Activated CD8-positive, alpha-beta memory T cell treated with anti-CD3 and anti-CD28 coated beads for 1 hour (primary cell): ENCODE measurements around the gene RPL39.
"Not testable (repeated sequence)": the region's sequence is repeated elsewhere in the genome, so short reads cannot be mapped to it uniquely, and the experiment has no call there.

Experiments used
- DNase-seq, 2 donors: peaks; one replicate each; pipeline ENCODE4 v3.0.0-alpha.2; 2020; ENCODE audit warnings: low read depth in 1 of 2; ENCODE audit errors: extremely low read depth in 1 of 2

RPL39 gene

DNA sequence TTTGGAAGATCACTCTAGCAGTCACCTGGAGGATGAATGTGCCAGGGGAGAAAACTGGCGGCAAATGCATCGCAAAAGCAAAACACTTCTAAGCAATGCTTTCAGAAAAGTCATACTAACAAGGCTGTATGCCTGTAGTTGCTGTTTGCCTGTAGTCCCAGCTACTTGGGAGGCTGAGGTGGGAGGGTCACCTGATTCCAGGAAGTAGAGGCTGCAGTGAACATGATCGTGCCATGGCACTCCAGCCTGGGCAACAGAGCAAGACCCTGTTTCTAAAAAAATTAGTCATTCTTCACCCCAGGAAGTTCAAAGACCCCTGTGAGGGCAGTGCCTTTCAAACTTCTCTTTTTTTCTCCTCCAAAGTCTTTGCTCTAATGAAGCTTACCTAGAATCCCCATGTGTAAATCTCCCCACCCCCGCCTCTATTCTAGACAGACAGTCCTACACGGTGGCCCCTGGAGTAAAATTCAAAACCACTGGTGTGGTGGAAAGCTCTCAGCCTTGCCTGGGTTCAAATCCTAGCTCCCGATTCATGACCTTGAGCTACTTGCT lies 27.5 kb downstream of the RPL39 start:
- no peak for DNase-seq

DNA sequence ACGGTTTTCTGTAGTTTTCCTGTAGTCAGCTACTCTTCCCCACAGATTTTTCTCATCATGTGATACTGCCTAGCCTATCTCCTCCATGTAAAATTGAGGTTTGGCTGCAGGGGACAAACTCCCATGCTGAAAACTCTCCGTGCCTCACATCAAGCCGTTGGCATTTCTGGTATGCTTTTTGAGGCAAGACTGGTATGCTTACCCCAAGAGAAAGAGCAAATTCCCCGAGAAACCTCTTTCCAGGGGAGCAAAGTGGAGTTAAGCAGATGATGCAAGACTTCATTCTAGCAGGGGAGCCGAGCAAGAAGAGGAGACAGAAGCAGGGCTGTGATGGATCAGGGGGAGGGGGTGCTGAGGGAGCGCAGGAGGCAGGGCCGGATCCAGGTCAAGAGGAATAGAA lies 28.2 kb downstream of the RPL39 start:
- no peak for DNase-seq

DNA sequence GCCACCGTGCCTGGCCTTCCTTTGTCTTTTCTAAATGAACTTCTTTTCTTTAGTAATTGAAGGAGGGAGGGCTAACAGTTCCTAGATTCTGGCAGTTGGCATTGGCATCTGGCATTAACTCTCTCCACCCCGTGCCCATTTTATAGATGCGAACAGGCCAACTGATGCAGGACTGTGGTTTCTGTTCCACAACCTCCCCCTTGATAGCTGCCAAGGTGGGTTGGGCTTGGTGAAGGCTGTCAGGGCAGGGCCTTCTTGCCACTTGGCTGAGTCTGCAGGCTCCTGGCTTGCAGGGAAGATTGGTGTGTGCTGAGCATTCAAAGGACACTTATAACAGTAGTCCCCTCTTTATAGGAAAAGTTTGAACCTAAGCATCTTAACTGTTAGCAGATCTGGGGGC lies 28.7 kb downstream of the RPL39 start:
- DNase-seq: no peak

DNA sequence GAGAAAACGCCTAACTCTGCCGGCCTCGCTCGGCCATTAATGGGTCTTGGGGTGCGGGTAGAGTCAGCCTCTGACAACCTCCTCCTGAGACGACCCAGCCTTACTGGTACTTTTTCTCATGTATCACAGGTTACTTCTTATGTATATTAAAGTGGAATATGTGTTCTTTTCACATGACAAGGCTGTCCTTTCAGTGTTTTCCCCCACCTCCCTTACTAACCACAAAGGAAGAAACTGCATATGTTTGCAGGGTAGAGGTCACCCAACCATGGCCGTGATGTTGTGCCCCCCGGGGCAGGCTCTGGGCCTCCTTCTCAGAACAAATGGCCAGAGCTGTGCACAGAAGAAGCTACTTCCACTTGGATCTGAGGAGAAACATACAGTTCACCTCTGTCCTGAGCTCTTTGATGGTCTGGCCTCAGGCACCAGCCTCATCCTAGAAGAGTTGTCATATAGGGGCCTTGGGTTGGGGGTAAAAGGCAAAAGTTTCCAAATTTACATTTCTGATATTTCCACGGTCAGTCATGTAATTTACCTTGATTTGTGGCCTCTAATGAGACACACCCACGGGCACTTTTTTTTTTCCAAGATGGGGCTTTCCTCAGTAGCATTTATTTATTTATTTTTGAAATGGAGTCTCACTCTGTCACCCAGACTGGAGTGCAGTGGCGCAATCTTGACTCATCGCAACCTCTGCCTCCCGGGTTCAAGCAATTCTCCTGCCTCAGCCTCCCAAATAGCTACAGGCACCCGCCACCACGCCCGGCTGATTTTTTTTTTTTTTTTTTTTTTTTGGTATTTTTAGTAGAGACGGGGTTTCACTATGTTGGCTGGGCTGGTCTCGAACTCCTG lies 31.2 kb downstream of the RPL39 start:
- no peak for DNase-seq

DNA sequence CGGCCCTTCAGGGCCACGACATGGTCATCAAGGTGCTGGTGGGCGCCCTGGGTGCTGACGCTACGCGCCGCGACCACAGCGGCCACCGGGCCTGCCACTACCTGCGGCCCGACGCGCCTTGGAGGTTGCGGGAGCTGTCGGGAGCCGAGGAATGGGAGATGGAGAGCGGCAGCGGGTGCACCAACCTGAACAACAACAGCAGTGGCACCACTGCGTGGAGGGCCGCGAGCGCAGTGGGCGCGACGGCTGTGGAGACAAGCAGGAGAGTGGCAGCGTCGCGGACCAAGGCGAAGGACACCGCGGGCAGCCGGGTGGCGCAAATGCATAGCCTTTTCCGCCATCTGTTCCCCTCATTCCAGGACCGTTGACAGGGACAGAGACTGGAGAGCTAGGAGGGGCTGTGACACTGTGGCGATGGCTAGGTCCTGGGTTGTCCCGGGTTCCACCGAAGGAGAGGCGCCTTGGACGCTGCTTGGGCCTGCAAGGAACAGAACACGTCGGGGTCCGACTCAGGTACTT lies 32.1 kb downstream of the RPL39 start:
- no peak for DNase-seq

DNA sequence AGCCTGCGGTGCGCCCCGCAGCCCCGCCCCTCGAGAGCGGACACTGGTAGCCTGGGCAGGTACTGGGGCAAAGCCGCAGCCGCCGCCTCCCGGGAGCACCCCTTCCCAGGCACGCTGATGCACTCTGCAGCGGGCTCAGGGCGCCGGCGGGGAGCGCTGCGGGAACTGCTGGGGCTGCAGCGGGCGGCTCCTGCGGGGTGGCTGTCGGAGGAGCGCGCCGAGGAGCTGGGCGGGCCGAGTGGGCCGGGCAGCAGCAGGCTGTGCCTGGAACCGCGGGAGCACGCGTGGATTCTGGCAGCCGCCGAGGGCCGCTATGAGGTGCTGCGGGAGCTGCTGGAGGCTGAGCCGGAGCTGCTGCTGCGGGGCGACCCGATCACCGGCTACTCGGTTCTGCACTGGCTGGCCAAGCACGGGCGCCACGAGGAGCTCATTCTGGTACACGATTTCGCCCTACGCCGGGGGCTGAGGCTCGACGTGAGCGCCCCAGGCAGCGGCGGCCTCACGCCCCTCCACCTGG lies 32.6 kb downstream of the RPL39 start:
- no peak for DNase-seq

DNA sequence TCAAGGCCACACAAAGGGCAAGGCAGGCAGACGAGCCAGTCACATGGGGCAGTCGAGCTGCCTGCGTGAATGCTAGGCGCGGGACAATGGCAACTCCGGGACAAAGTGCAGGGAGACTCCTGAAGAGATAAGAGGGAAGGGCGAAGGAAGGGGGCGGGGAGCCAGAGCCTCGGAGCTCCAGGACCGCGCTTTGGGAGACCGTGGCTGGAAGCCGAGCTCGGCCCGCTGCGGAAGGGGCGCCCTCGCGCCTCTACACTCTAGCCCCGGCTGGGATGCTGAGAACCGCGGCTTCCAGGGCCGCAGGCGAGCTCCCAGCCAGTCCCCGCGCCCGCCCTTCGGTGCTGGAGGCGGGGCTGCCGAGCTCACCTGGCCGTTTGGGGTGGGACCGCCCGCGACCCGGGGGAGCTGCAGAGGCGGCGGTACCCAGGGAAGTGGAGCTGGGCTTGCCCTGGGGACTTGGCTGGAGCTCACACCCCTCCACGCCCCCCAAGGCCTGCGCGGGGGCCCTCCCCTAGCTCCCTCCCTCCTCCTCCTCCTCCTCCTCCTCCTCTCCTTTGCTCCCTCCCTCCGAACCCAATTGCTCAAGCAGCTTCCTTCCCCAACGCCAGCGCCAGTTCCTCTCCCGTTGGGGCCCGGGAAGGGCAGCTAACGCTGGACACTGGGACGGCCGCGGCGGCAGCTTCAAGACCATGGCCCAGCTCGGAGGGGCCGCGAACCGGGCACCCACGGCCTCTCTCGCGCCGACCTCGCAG lies 33.3 kb downstream of the RPL39 start, which contains the start of gene SOWAHD:
TSS of gene SOWAHD (plus strand) at position 610 of the 752 bp plus-strand sequence. CDS start at position 690, 80 bp downstream.
- no peak for DNase-seq

DNA sequence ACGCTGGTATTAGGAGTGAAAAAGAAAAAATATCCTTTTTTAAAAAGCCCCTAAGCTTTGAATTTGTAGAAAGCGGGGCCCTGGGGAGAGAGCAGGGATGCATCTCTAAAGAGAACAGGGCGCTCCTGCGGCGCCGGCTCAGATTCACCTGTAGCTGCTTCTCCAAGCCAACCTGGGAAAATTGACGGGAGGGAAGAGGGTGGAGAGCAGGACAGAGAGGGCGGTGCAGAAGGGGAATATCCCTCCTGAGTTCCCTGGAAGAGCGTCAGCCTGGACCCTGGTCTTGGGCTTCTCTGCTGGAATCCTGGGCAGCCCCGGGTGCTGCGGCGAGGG lies 33.8 kb downstream of the RPL39 start:
- DNase-seq: no peak

DNA sequence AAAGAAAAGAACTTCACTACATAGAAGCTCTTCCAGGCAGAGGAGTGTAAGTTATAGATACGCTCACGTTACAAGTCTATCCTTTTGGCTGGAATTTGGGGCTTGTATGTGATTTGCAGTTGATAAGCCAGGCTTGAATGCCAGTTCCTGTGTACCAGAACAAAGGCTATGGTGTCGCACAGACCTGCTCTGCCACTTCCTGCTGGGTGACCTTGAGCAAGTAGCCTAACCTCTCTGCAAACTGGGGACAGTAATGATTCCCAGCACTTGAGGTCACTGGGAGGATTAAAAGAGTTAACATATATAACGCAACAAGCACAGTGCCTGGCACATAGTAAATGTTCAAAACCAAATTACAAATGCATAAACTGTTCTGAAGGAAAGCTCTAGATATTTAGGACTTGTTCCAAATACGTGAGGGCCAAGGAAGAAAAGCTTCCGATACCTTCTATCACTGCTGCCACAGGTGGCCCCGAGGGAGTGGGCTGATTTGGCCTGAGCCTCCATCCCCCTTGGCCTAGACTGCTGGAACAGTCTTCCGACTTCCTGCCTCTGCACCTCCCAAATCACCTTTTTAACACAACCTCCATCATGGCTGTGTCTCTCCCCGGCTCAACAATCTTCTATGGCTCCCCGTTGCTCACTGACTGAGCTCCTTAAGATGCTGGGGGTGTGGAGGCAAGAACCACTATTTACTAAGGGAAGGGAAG lies 34.3 kb downstream of the RPL39 start:
- DNase-seq: no peak

DNA sequence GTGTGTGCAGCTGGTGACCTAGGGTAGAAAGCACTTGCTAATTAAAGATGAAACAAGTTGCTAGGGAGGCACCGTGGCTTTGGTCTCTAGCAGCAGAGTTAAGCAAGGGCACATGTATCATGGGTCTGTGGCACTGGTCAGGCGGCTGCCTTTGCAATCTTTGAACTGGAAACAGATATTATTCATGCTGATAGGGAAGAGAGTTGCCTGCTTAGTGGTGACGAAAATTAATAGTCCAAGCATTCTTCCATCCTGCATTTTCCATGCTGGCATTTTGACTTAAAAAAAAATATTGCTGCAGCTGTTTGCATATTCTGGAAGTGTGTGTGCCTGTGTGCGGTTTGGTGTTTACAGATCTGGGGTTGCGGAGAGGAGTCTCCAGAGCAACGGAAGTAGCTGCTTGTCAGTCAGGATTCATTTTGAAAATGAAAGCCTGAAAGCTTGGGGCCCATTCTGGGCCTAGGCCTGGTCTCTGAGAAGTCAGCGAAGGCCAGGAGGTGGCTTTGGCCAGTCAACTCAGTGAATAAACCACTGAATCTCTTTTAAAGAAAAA lies 35.4 kb downstream of the RPL39 start:
- no peak for DNase-seq

DNA sequence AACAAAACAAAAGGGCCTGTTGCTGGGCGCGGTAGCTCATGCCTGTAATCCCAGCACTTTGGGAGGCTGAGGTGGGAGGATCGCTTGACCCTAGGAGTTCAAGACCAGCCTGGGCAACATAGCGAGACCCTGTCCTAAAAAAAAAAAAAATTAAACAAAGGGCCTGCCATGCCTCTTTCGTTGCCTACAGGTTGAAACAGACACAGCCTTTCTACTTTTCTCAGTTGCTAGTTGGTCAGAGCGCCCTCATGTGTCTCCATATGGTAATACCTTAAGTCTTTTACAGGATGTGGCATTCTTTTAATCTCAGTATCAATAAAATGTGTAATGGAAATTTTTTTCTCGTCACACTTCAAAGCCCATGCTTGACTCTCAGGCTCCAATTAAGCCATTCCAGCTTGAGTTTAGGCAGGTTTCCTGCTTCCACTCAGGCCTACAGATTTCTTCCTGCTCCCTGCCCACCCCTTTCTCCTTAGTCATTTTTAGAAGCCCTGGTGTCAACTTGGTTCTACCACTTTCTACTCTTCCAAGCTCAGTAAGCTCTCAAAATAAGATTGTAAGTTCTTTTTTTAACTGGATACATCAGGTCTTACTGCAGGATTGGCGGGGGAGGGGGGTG lies 37.7 kb downstream of the RPL39 start:
- peak; percentile 17 to 24 for DNase-seq

DNA sequence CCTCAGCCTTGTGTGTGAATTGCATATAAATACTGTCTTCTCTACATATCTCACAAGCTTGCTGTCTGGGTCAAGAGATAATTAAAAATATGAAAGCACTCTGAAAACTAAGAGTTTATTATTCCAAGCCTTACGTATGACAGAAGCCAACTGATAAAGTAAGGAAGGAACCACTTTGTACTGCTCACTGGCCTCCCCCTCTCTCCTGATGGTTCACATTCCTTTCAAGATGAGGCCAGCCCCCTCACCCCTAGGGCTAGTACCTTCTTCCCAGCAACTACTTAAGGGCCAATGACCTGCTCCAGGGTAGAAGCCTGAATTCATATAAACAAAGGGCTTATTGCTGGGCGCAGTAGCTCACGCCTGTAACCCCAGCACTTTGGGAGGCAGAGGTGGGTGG lies 38.4 kb downstream of the RPL39 start:
- DNase-seq: no peak

DNA sequence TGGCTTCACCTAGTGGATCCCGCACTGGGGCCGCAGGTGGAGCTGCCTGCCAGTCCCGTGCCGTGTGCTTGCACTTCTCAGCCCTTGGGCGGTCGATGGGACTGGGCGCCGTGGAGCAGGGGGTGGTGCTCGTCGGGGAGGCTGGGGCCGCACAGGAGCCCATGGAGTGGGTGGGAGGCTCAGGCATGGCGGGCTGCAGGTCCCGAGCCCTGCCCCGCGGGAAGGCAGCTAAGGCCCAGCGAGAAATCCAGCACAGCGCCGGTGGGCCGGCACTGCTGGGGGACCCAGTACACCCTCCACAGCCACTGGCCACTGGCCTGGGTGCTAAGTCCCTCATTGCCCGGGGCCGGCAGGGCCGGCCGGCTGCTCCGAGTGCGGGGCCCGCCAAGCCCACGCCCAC lies 40.7 kb downstream of the RPL39 start:
- DNase-seq: not testable (repeated sequence)

DNA sequence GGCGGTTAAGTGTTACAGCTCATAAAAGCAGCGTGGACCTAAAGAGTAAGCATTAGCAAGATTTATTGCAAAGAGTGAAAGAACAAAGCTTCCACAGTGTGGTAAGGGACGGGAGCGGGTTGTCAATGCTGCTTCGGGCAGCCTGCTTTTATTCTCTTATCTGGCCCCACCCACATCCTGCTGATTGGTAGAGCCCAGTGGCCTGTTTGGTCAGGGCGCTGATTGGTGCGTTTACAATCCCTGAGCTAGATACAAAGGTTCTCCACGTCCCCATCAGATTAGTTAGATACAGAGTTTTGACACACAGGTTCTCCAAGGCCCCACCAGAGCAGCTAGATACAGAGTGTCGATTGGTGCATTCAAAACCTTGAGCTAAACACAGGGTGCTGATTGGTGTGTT lies 41.3 kb downstream of the RPL39 start:
- DNase-seq: not testable (repeated sequence)

DNA sequence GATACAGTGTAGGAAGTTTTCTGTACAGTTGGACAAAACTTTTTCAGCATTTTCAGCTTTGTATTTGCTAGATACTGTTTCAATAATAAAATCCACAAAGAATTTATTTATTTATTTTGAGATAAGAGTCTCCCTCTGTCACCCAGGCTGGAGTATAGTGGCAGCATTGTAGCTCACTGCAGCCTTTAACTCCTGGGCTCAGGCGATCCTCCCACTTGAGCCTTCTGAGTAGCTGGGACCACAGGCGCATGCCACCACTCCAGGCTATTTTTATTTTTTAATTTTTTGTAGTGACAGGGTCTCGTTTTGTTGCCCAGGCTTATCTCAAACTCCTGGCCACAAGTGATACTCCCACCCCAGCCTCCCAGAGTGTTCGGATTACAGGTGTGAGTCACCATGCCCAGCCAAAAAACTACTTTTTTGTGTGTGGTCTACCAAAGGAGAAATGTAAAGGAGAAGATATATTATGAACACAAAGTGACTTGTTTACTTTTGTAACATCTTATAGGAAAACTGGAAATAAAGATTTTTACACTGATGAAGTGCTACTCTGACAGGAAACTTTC lies 46.1 kb downstream of the RPL39 start:
- DNase-seq: no peak

DNA sequence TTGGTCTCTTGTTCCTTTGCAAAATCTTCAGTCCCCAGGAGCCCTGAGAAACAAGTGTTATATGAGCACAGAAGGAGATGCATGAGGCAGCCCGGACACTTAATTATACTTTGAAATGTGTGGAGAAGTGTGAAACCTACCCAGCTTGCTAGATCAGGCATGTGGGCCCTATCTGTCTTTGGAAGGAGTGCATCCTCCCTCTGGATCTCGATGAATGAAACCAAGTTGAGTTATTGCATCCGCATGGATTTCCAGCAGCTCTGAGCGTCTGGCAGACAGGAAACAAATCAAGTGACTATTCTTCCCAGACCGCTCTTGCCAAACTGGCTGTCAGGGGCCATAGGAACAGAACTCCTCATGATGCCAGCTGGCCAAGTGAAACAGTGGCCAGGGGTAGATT lies 52.7 kb downstream of the RPL39 start:
- no peak for DNase-seq
